SK-N-SH (cell line): ENCODE measurements around the gene ETV6. TPM values are rescaled to one million over a fixed set of nuclear protein-coding genes. Genes with fewer than 3 reads are reported as not detected.

Experiments
- CTCF ChIA-PET: fragments of 300-600, 350-600 bp; formaldehyde crosslinking; extraction: SDS; loops from one replicate; lab custom pipeline; 2021; lab: Yijun Ruan, JAX
- POLR2A ChIA-PET: fragments of 350-600 bp; sonication (Branson Sonifier 250); formaldehyde crosslinking; extraction: SDS; loops from one replicate; lab custom pipeline; 2020; ENCODE audit warnings: antibody characterized with exemption, inconsistent platforms; lab: Yijun Ruan, JAX
- DNase-seq: peaks from one replicate; pipeline ENCODE4 v3.0.0; 2012
- H2AFZ ChIP-seq: fragments of 200-600 bp; sonication (generic); 2 replicates; pipeline ENCODE4 v1.8.1; 2016; ENCODE audit warnings: antibody characterized with exemption, mild to moderate bottlenecking, low read depth
- H3F3A ChIP-seq: fragments of 200-600 bp; sonication (generic); replicated peaks from 2 replicates; pipeline ENCODE3; 2016; ENCODE audit warnings: antibody characterized with exemption, mild to moderate bottlenecking; ENCODE audit not compliant: insufficient read depth
- H3K27ac ChIP-seq, 2 experiments: fragments of 200-500 bp in 1 of 2; fragments of 200-600 bp in 1 of 2; sonication (Bioruptor generic) in 1 of 2; sonication (generic), shearing (Covaris generic) in 1 of 2; 2 replicates each; pipeline versions ENCODE4 v1.5.1 to v1.6.1; 2014 to 2016; ENCODE audit warnings: low read depth in 2 of 2, inconsistent platforms in 1 of 2, low read length in 1 of 2, mild to moderate bottlenecking in 1 of 2, mixed read lengths in 1 of 2
- H3K27me3 ChIP-seq: fragments of 200-600 bp; sonication (generic), shearing (Covaris generic); 2 replicates; pipeline ENCODE4 v1.6.1; 2016; ENCODE audit warnings: mixed run types; ENCODE audit not compliant: insufficient read depth
- H3K36me3 ChIP-seq, 2 experiments: fragments of 200-500 bp in 1 of 2; fragments of 200-600 bp in 1 of 2; sonication (Bioruptor generic) in 1 of 2; sonication (generic) in 1 of 2; replicated peaks in 1 of 2; 2 replicates each; pipeline versions ENCODE3 to v1.5.1; 2014 to 2016; ENCODE audit warnings: low read length in 1 of 2, mild to moderate bottlenecking in 1 of 2; ENCODE audit not compliant: insufficient read depth in 2 of 2, control insufficient read depth in 1 of 2
- H3K4me1 ChIP-seq, 2 experiments: fragments of 200-500 bp in 1 of 2; fragments of 200-600 bp in 1 of 2; sonication (Bioruptor generic) in 1 of 2; sonication (generic), shearing (Covaris generic) in 1 of 2; 2 replicates each; pipeline versions ENCODE4 v1.5.1 to v1.6.1; 2014 to 2016; ENCODE audit warnings: low read depth in 1 of 2, low read length in 1 of 2, mixed run types in 1 of 2; ENCODE audit not compliant: insufficient read depth in 2 of 2, control insufficient read depth in 1 of 2
- H3K4me2 ChIP-seq: fragments of 200-600 bp; sonication (generic), shearing (Covaris generic); 2 replicates; pipeline ENCODE4 v1.6.1; 2017; ENCODE audit warnings: mixed run types
- H3K4me3 ChIP-seq, 2 experiments: fragments of 200-500 bp in 1 of 2; fragments of 200-600 bp in 1 of 2; sonication (Bioruptor generic) in 1 of 2; sonication (generic), shearing (Covaris generic) in 1 of 2; 2 replicates each; pipeline versions ENCODE4 v1.5.1 to v1.8.1; 2014 to 2016; ENCODE audit warnings: low read depth in 2 of 2, inconsistent platforms in 1 of 2, low read length in 1 of 2, mild to moderate bottlenecking in 1 of 2, mixed read lengths in 1 of 2, moderate library complexity in 1 of 2
- H3K79me2 ChIP-seq: fragments of 200-600 bp; sonication (generic); 2 replicates; pipeline ENCODE4 v1.8.1; 2017; ENCODE audit warnings: mild to moderate bottlenecking; ENCODE audit not compliant: insufficient read depth
- H3K9ac ChIP-seq: fragments of 200-600 bp; sonication (generic); 2 replicates; pipeline ENCODE4 v1.6.1; 2017; ENCODE audit warnings: mixed run types
- H3K9me2 ChIP-seq: fragments of 200-600 bp; sonication (generic); 2 replicates; pipeline ENCODE4 v1.6.1; 2017; ENCODE audit warnings: mixed run types
- H3K9me3 ChIP-seq: fragments of 200-600 bp; sonication (generic); 2 replicates; pipeline ENCODE4 v1.6.1; 2017; ENCODE audit warnings: mixed run types, mild to moderate bottlenecking, moderate library complexity
- H4K20me1 ChIP-seq: fragments of 200-600 bp; sonication (generic); 2 replicates; pipeline ENCODE4 v1.6.1; 2017; ENCODE audit warnings: mild to moderate bottlenecking, mixed run types; ENCODE audit not compliant: insufficient read depth
- CHD2 ChIP-seq: fragments of 150-350 bp; IDR thresholded peaks from 2 replicates; pipeline ENCODE4 v1.6.1; 2018; ENCODE audit warnings: low read length; ENCODE audit not compliant: partially characterized antibody
- ELF1 ChIP-seq: IDR thresholded peaks from 2 replicates; pipeline ENCODE4 v1.4.0; 2012
- EP300 ChIP-seq, 2 experiments: IDR thresholded peaks; 2 replicates each; pipeline versions ENCODE4 v1.4.0 to v1.6.1; 2012; ENCODE audit warnings: borderline replicate concordance in 1 of 2, low read depth in 1 of 2, low read length in 1 of 2
- EZH2phosphoT487 ChIP-seq: fragments of 200-600 bp; sonication (generic); IDR thresholded peaks from 2 replicates; pipeline ENCODE4 v1.6.1; 2017; ENCODE audit warnings: low read depth, mixed run types, mild to moderate bottlenecking, antibody characterized with exemption, moderate library complexity, borderline replicate concordance
- FOSL2 ChIP-seq: IDR thresholded peaks from 2 replicates; pipeline ENCODE4 v1.4.0; 2012; ENCODE audit warnings: low read depth, mild to moderate bottlenecking, moderate library complexity, borderline replicate concordance
- FOXJ3 ChIP-seq: sonication (generic); formaldehyde crosslinking; IDR thresholded peaks from 2 replicates; pipeline ENCODE4 v1.5.1; 2020; ENCODE audit warnings: mild to moderate bottlenecking, missing genetic modification reagents
- FOXM1 ChIP-seq: IDR thresholded peaks from 2 replicates; pipeline ENCODE4 v1.4.0; 2012; ENCODE audit warnings: low read depth, mild to moderate bottlenecking
- GATA2 ChIP-seq: sonication (generic); formaldehyde crosslinking; IDR thresholded peaks from 2 replicates; pipeline ENCODE4 v1.5.0; 2020; ENCODE audit warnings: mild to moderate bottlenecking, missing genetic modification reagents
- MEF2A ChIP-seq: IDR thresholded peaks from 2 replicates; pipeline ENCODE4 v1.4.0; 2012; ENCODE audit warnings: low read depth, borderline replicate concordance
- NFIC ChIP-seq: IDR thresholded peaks from 2 replicates; pipeline ENCODE4 v1.4.0; 2012; ENCODE audit warnings: borderline replicate concordance
- POLR2AphosphoS5 ChIP-seq: IDR thresholded peaks from 2 replicates; pipeline ENCODE4 v1.6.1; 2012; ENCODE audit warnings: low read depth, low read length
- RAD21 ChIP-seq: IDR thresholded peaks from 2 replicates; pipeline ENCODE4 v1.6.1; 2012; ENCODE audit warnings: mild to moderate bottlenecking, low read length
- RXRA ChIP-seq: IDR thresholded peaks from 2 replicates; pipeline ENCODE4 v1.4.0; 2012; ENCODE audit warnings: low read depth, mild to moderate bottlenecking, borderline replicate concordance
- SIN3A ChIP-seq: IDR thresholded peaks from 2 replicates; pipeline ENCODE4 v1.6.1; 2012; ENCODE audit warnings: low read depth, mild to moderate bottlenecking, low read length, moderate library complexity, borderline replicate concordance
- TAF1 ChIP-seq: IDR thresholded peaks from 2 replicates; pipeline ENCODE4 v1.6.1; 2012; ENCODE audit warnings: low read depth, mild to moderate bottlenecking, low read length, moderate library complexity, borderline replicate concordance
- YY1 ChIP-seq: IDR thresholded peaks from 2 replicates; pipeline ENCODE4 v1.4.0; 2012; ENCODE audit warnings: low read depth, mild to moderate bottlenecking
- whole genome bisulfite sequencing: methylation state at CpG from one replicate; pipeline ENCODE4 v1.1.6; 2017; ENCODE audit warnings: low lambda C conversion rate; 5-methylcytosine and 5-hydroxymethylcytosine counted together
- polyA plus RNA-seq, 3 experiments: library from polyadenylated mRNA; depleted of rRNA; stranded (reverse); fragments of >200 nt; gene quantifications; 2 replicates each; pipeline ENCODE4 v1.2.3, GENCODE V29; 2012
- TF ChIP-seq, protein P1 (sequence below): IDR thresholded peaks from 2 replicates; pipeline ENCODE4 v1.4.0; 2012; ENCODE audit warnings: low read depth, borderline replicate concordance
- TF ChIP-seq, protein P2 (sequence below): fragments of 150-350 bp; IDR thresholded peaks from 2 replicates; pipeline ENCODE4 v1.6.1; 2016; ENCODE audit warnings: mild to moderate bottlenecking, low read depth, low read length
- TF ChIP-seq, protein P3 (sequence below): IDR thresholded peaks from 2 replicates; pipeline ENCODE4 v1.6.1; 2012; ENCODE audit warnings: mild to moderate bottlenecking, low read depth, low read length, moderate library complexity
- TF ChIP-seq, protein P4 (sequence below): fragments of 200-600 bp; sonication (generic); IDR thresholded peaks from 2 replicates; pipeline ENCODE4 v1.6.1; 2017; ENCODE audit warnings: antibody characterized with exemption, mild to moderate bottlenecking, moderate library complexity

The ETV6 gene
- polyA plus RNA-seq, 1 of the 3 experiments (the other 2 are of a cell fraction), result 4.0 TPM

DNA sequence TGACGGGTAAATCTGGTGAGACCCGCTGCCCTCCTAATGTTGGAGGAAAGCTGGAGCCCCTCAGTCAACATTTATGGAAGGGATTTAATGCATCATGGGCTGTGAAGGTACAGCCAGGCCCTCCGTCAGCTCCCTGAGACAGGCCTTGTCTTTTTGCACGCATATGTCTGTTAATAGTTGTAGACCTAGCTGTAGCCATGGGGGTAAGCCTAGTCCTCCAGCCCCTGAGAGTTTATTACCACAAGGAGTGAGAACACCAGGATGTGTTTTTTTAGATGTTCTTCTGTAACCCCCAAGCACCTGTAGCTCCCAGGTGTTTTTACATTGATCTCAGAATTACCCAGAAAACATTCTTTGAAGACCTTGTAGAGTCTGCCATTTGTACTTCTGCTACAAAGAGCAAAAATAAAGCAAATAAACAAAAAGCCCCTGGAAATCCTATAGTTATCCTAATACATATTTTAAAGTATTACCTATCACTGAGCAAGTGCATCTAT is 25.5 kb downstream of the ETV6 start:
- TF ChIP-seq, protein P1, sequence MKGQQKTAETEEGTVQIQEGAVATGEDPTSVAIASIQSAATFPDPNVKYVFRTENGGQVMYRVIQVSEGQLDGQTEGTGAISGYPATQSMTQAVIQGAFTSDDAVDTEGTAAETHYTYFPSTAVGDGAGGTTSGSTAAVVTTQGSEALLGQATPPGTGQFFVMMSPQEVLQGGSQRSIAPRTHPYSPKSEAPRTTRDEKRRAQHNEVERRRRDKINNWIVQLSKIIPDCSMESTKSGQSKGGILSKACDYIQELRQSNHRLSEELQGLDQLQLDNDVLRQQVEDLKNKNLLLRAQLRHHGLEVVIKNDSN, result no peak
- TF ChIP-seq, protein P2, sequence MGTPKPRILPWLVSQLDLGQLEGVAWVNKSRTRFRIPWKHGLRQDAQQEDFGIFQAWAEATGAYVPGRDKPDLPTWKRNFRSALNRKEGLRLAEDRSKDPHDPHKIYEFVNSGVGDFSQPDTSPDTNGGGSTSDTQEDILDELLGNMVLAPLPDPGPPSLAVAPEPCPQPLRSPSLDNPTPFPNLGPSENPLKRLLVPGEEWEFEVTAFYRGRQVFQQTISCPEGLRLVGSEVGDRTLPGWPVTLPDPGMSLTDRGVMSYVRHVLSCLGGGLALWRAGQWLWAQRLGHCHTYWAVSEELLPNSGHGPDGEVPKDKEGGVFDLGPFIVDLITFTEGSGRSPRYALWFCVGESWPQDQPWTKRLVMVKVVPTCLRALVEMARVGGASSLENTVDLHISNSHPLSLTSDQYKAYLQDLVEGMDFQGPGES, result no peak
- no peak for TF ChIP-seq FOSL2
- no peak for TF ChIP-seq POLR2AphosphoS5
- no peak for TF ChIP-seq RXRA
- TF ChIP-seq, protein P3, sequence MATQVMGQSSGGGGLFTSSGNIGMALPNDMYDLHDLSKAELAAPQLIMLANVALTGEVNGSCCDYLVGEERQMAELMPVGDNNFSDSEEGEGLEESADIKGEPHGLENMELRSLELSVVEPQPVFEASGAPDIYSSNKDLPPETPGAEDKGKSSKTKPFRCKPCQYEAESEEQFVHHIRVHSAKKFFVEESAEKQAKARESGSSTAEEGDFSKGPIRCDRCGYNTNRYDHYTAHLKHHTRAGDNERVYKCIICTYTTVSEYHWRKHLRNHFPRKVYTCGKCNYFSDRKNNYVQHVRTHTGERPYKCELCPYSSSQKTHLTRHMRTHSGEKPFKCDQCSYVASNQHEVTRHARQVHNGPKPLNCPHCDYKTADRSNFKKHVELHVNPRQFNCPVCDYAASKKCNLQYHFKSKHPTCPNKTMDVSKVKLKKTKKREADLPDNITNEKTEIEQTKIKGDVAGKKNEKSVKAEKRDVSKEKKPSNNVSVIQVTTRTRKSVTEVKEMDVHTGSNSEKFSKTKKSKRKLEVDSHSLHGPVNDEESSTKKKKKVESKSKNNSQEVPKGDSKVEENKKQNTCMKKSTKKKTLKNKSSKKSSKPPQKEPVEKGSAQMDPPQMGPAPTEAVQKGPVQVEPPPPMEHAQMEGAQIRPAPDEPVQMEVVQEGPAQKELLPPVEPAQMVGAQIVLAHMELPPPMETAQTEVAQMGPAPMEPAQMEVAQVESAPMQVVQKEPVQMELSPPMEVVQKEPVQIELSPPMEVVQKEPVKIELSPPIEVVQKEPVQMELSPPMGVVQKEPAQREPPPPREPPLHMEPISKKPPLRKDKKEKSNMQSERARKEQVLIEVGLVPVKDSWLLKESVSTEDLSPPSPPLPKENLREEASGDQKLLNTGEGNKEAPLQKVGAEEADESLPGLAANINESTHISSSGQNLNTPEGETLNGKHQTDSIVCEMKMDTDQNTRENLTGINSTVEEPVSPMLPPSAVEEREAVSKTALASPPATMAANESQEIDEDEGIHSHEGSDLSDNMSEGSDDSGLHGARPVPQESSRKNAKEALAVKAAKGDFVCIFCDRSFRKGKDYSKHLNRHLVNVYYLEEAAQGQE, result no peak
- TF ChIP-seq ELF1, result no peak
- TF ChIP-seq FOXJ3 (CRISPR knock-in tag), result no peak
- TF ChIP-seq TAF1, result no peak
- no peak for TF ChIP-seq MEF2A
- TF ChIP-seq NFIC, result no peak
- TF ChIP-seq GATA2 (CRISPR knock-in tag), result no peak
- TF ChIP-seq CHD2, result no peak
- TF ChIP-seq YY1, result no peak
- TF ChIP-seq EP300 (IDR thresholded peaks at IDR 0.05; ENCODE audit: borderline replicate concordance in 1 of 2, low read depth in 1 of 2, low read length in 1 of 2), result no peak
- no peak for TF ChIP-seq EZH2phosphoT487
- TF ChIP-seq, protein P4, sequence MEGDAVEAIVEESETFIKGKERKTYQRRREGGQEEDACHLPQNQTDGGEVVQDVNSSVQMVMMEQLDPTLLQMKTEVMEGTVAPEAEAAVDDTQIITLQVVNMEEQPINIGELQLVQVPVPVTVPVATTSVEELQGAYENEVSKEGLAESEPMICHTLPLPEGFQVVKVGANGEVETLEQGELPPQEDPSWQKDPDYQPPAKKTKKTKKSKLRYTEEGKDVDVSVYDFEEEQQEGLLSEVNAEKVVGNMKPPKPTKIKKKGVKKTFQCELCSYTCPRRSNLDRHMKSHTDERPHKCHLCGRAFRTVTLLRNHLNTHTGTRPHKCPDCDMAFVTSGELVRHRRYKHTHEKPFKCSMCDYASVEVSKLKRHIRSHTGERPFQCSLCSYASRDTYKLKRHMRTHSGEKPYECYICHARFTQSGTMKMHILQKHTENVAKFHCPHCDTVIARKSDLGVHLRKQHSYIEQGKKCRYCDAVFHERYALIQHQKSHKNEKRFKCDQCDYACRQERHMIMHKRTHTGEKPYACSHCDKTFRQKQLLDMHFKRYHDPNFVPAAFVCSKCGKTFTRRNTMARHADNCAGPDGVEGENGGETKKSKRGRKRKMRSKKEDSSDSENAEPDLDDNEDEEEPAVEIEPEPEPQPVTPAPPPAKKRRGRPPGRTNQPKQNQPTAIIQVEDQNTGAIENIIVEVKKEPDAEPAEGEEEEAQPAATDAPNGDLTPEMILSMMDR, result no peak
- no peak for TF ChIP-seq FOXM1
- TF ChIP-seq RAD21, result no peak
- TF ChIP-seq SIN3A, result no peak
- H3K27me3 ChIP-seq, result no peaks in the 10 kb centered on the region
- no peaks in the 10 kb centered on the region for H3F3A ChIP-seq
- ChIA-PET CTCF (interaction anchor here (1.5 kb wide), 2 partner anchors 15 to 21 kb away, joined by 3 to 5 read pairs; no protein-coding TSS in a partner anchor), POLR2A (no interaction called here)
- no peak overlapping the region for H3K4me3 ChIP-seq
- H3K27ac ChIP-seq, result no peak overlapping the region
- H3K4me2 ChIP-seq, result no peak overlapping the region
- no peaks in the 10 kb centered on the region for H3K9me3 ChIP-seq
- H3K79me2 ChIP-seq, result peaks cover 100% of the 10 kb centered on the region
- H3K9ac ChIP-seq, result no peak overlapping the region
- H2AFZ ChIP-seq, result no peak overlapping the region
- H3K4me1 ChIP-seq, result peaks cover 0 to 26% of the 10 kb centered on the region in 2 experiments; a peak in 3 of 4 replicates
- DNase-seq, result no peak
- H3K36me3 ChIP-seq, result peaks cover 3 to 11% of the 10 kb centered on the region in 2 experiments
- H3K9me2 ChIP-seq, result no peaks in the 10 kb centered on the region
- peaks cover 84% of the 10 kb centered on the region for H4K20me1 ChIP-seq
- 100% methylated on average over 4 of the region's 4 CpGs for WGBS
